Astrocyte of the spinal cord (primary cell): ENCODE results near the gene PPP1R9A.
"Not testable (repeated sequence)": the region's sequence is repeated elsewhere in the genome, so short reads cannot be mapped to it uniquely, and the experiment has no call there.

Experiments
- DNase-seq: peaks from one replicate; pipeline ENCODE4 v3.0.0; 2011; ENCODE audit warnings: low read depth, low spot score
- H3K4me3 ChIP-seq: 2 replicates; pipeline ENCODE4 v1.5.1; 2011; ENCODE audit warnings: low read depth, mild to moderate bottlenecking, low read length, moderate library complexity
- in situ Hi-C: cut with HindIII; loops from 2 replicates; pipeline ENCODE4 v1.10.0; 2017; ENCODE audit warnings: low sequenced_read_pairs
- TF ChIP-seq, protein P1 (sequence below): IDR thresholded peaks from 2 replicates; pipeline ENCODE4 v1.5.1; 2012; ENCODE audit warnings: low read depth, mild to moderate bottlenecking, low read length, inconsistent platforms

PPP1R9A gene

DNA sequence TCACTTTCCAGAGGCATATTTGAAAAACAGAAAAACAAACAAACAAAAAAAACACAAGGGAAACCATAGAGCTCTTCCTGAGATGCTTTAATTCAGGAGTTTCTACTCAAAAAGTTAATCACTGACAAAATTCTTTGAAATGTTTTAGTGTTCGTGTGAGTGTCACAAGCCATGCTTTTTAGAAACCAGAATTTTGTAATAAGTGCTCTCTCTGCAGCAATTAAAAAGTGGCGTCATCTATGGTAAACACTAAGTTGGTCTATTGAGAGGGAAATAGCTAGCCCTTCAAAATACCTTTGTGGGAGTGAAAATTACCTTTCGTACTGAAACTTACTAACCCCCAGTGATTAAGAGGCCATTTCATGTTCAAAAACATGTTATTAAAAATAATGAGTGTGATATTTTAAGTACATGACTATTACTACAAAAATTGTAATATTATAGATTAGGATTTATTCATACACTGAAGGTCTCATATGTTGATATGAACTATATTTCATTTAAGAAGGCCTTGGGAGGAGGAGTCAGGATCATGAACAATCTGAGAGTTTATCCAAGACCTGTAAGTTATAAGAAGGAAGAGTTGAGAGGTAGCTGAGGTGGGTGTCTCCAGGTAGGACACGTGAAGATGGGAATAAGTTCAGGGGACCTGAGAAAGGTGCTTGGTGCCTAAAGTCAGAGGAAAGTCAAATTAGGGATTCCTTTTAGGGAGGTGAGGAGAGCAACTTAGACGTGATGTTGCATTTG, 94.6 kb downstream of the PPP1R9A start:
- H3K4me3 ChIP-seq, result no peak overlapping the region
- TF ChIP-seq, protein P1, sequence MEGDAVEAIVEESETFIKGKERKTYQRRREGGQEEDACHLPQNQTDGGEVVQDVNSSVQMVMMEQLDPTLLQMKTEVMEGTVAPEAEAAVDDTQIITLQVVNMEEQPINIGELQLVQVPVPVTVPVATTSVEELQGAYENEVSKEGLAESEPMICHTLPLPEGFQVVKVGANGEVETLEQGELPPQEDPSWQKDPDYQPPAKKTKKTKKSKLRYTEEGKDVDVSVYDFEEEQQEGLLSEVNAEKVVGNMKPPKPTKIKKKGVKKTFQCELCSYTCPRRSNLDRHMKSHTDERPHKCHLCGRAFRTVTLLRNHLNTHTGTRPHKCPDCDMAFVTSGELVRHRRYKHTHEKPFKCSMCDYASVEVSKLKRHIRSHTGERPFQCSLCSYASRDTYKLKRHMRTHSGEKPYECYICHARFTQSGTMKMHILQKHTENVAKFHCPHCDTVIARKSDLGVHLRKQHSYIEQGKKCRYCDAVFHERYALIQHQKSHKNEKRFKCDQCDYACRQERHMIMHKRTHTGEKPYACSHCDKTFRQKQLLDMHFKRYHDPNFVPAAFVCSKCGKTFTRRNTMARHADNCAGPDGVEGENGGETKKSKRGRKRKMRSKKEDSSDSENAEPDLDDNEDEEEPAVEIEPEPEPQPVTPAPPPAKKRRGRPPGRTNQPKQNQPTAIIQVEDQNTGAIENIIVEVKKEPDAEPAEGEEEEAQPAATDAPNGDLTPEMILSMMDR, result no peak
- no peak for DNase-seq
- in situ Hi-C loops, result no loop called here

DNA sequence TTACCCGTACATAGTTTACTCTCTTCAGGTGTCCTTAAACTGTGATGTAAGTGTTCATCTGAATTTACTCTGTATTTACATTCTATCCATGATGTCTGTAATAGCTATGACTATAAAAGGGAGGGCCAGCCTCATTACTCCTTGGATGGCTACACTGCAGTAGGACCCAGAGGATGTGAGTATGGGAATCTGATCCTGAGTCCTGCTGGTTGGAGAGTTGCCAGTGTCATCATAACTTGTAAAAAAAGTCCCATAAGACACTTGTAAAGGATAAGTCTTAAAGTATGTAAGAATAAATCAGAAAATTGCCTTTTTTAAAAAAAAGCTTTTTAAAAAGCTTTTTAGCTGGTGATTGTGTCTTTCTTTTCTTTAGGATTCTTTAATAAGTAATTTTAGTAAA, 95.4 kb downstream of the PPP1R9A start:
- DNase-seq, result peak; percentile 1
- no peak overlapping the region for H3K4me3 ChIP-seq
- in situ Hi-C loops, result no loop called here
- TF ChIP-seq, protein P1, result no peak

DNA sequence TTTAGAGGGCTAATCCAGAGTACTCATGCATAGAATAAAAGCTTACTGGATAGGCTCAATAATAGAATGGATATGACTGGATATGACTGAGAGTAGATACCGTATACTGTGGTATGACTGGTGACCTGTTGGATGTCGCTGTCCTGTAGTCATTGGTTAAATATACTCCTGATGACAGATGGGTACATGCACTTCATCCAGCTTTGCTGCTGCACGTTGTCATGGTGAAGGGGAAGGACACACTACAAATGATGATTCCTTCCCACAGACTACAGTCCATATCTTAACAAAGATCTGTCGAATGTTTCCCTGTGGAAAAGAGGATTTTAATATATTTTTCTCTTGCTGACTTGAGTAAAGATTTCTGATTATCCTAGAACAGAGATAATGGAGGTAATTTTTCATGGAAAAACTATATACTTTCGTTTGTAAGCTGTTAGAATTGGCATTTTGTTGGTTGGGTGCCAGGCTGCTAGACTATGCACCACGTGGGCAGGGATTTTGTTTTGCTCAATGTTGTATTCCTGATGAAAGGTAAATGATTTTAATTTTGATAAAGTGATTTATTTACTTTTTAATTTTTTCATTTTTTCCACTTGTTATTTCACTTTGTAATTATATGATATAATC, 97.3 kb downstream of the PPP1R9A start:
- in situ Hi-C loops, result no loop called here

DNA sequence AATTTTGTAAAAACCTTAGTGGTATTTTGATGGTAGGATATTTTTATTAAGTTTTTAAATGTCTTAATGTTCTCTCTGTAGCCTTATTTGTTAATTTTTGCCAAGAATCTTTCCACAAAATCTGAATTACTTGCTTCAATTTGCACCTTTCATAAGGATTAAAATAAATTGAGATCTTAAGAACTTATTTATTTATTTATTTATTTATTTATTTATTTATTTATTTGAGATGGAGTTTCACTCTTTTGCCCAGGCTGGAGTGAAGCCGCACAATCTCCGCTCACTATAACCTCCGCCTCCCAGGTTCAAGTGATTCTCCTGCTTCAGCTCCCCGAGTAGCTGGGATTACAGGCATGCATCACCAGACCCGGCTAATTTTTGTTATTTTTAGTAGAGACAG, 98.6 kb downstream of the PPP1R9A start:
- H3K4me3 ChIP-seq, result no peak overlapping the region
- no peak for DNase-seq
- in situ Hi-C loops, result no loop called here
- TF ChIP-seq, protein P1, result no peak

More for the DNA sequence above, 97.3 kb downstream of the PPP1R9A start:
- DNase-seq, result peak; percentile 3
- TF ChIP-seq, protein P1, result no peak
- no peak overlapping the region for H3K4me3 ChIP-seq

DNA sequence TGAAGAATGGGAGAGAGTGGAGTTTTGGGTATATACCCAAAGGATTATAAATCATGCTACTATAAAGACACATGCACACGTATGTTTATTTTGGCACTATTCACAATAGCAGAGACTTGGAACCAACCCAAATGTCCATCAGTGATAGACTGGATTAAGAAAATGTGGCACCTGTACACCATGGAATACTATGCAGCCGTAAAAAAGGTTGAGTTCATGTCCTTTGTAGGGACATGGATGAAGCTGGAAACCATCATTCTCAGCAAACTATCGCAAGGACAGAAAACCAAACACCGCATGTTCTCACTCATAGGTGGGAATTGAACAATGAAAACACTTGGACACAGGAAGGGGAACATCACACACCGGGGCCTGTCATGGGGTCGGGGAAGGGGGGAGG, 101.4 kb downstream of the PPP1R9A start:
- in situ Hi-C loops, H3K4me3 ChIP-seq, DNase-seq: not testable (repeated sequence)

DNA sequence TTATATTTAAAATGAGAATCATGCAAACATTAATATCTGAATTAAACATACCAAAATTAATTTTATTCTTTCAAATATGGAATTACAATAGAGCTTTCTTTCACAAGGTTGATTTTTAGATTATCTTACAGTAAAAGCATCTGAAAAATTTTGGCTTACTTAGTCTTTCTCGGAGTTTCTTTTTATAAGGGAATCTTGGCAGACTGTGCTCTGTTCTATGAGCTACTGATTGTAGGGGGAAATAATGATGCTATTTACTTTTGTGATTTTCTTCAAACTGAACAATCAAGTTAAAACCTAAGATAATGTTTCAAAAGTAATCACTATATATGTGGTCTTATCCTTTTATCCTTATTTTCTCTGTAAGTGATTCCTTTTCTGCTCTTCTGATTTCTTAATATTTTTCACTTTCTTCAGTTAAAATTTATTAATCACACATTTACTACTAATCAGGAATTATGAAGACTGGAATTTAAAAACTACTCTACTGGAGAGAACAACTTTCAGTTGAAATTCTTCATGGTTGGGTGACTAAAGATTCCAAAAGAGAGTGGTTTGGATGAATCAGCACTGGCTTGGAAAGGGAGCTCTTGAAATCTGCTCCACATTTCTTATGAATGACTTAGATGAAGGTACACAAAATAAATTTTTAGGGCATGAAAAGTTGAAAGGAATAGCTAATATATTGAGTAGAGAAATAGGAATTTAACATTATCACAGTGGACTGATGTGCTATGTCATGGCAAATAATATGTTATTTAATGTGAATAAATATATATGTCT, 103.9 kb downstream of the PPP1R9A start:
- H3K4me3 ChIP-seq, result no peak overlapping the region
- peak; percentile 87 for DNase-seq
- in situ Hi-C loops, result no loop called here
- TF ChIP-seq, protein P1, result no peak
